GM18498 (cell line): ENCODE measurements around the gene CAPN5.

Source experiments
- ATAC-seq: cut with Tn5 transposase; IDR thresholded peaks from one replicate; pipeline ENCODE4 v1.9.1; 2021; ENCODE audit warnings: mild to moderate bottlenecking, moderate library complexity; ENCODE audit not compliant: unreplicated experiment

The CAPN5 gene

DNA sequence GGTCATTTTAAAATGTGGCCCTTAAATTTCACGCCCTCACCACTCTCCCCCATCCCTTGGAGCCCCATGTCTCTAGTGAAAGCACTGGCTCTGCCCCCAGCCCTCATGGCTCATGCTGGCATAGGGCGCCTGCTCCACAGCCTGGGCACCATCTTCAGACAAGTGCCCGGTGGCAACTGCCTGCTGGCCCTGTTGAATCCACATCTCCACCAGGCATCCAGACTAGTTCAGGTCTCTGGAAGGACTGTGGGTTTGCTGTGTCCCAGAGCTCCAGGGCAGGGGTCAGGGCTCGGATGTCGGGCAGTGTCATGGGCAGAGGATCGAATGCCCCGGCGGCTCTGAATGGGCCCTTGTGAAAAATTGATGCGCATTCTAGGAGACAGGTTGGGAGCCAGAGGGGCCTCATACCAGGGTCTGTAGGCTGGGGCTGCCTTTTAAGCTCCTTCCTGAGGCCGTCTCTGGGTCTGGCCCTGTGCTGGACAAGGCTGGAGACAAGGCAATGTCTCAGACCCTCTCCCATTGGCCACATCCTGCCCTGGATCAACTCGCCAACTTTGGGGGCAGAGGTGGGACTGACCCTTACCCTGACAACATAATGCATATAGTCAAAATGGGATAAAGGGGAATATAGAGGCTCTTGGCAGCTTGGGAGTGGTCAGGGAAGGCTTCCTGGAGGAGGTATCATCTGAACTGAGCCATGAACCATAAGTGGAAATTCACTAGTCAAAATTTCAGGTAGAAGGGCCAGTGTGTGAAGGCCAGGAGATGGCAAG is 62.5 kb downstream of the CAPN5 start:
- no peak for ATAC-seq

DNA sequence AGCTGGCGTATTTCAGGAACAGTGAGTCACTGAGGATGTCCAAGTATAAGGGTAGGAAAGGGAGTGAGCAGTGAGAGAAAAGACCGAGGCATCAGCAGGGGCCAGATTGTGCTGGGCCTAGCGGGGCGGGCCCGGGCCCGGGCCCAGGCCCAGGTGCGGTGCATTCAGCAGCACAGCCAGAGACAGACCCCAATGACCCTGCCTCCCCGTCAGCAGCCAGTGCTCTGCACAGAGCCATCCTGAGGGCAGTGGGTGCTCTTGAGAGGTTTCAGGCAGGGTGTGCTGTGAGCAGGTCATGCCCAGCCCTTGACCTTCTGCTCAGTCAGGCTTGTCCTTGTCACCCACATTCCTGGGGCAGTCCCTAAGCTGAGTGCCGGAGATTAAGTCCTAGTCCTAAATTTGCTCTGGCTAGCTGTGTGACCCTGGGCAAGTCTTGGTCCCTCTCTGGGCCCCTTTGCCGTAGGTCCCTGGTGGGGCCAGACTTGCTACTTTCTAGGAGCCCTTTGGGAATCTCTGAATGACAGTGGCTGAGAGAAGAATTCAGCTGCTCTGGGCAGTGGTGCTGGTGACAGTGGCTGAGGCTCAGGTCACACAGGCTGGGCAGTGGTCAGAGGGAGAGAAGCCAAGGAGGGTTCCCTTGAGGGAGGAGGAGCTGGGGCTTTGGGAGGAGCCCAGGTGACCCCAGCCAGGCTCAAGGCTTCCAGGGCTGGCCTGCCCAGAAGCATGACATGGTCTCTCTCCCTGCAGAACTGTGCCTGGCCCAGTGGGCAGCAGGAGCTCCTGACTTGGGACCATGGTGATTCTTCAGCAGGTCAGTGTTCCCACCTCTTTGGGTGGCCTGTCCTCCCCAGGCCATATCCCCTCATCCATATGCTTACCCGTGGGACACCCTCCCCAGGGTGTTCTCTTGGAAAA is 63.3 kb downstream of the CAPN5 start:
- no peak for ATAC-seq

GRCh38 chr11:77130763-77131513 is 64.2 kb downstream of the CAPN5 start:
- no peak for ATAC-seq

- no peak for ATAC-seq
Measured at GRCh38 chr11:77131560-77131959, 64.8 kb downstream of the CAPN5 start.

GRCh38 chr11:77135069-77135468 is 68.3 kb downstream of the CAPN5 start:
- no peak for ATAC-seq

GRCh38 chr11:77136074-77136473 is 69.3 kb downstream of the CAPN5 start:
- no peak for ATAC-seq

- ATAC-seq, result no peak
Measured at GRCh38 chr11:77136784-77137420, 70.1 kb downstream of the CAPN5 start.

GRCh38 chr11:77137421-77137820 is 70.7 kb downstream of the CAPN5 start:
- no peak for ATAC-seq

- ATAC-seq, result no peak
Measured at GRCh38 chr11:77138106-77138649, 71.4 kb downstream of the CAPN5 start.

DNA sequence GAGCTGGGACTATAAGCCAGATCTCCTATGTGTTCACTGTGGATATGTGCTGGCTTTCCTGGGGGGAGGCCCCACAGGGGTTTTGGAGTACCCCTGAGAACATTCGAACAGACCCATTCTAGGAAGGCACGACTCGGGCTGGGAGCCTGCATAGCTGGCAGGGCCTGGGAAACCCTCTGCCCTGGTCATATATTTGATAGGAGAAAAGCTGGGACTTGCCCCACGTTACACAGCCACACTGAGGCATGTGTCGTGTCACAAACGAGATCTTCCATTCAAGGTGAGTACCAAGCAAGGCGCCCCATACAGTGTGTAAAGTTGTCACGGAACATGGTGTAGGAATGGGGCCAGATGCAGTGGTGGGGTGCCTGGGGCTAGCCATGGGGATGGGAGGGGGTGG is 72.4 kb downstream of the CAPN5 start:
- ATAC-seq, result no peak

DNA sequence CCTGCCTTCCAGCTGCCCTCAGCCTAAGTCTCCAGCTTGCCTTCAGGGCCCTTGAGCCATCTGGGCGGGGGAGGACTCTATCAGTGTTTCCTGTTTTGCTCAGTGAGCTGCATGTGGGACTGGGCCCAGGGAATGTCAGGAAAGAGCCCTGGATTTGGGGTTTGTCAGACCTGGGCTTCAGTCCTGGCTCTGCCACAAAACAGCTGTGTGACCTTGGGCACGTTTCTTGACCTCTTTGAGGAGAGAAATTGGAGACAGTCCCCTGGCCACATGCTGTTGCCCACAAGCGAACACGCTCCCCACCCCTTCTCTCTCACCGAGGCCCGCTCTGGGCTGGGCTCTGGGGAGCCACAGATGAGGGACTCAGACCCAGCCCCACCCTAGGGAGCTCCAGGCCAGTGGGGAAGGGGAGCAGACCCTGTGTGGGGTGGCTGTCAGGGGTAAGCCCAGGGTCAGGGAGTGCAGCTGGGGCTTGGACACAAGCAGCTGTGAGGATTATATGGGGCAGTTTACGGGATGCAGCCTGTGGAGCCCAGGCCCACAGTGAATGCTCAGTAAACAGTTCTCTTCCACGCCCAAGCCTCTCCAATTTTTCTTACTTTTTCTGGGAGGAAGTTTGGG is 73.6 kb downstream of the CAPN5 start:
- ATAC-seq, result no peak

DNA sequence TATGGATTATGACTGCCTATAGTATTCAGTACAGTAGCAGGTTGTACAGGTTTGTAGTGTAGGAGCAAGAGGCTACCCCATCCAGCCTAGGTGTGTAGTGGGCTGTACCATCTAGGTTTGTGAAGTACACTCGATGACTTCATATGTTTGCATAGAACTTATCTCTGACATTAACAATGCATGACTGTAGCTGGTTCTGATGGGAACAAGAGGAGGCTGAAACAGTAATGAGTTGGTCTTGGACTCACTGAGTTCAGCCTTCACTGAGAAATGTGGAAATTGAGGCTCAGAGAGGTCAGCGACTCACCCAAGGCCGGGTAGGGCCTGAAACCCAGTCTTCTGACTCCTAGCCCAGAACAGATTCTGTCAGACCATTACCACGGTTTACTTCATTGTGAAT is 74.3 kb downstream of the CAPN5 start:
- ATAC-seq, result no peak

DNA sequence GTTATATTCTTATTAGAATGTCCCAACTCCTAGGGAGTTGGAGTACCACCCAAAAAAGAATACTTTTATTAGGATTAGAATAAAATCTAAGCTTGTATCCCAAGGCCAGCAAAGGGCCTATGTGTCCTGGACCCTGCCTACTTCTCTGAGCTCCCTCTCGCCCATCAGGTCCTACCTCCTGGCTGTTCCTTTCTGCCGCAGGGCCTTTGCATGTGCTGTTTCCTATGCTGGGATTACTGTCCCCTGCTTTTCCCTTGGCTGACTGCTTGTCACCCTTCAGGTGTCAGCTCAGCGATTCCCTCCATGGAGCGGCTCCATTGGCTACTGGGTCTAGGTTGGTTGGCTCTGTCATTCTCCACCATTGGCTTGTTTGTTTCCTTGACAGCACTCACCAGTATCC is 74.7 kb downstream of the CAPN5 start:
- ATAC-seq, result no peak

DNA sequence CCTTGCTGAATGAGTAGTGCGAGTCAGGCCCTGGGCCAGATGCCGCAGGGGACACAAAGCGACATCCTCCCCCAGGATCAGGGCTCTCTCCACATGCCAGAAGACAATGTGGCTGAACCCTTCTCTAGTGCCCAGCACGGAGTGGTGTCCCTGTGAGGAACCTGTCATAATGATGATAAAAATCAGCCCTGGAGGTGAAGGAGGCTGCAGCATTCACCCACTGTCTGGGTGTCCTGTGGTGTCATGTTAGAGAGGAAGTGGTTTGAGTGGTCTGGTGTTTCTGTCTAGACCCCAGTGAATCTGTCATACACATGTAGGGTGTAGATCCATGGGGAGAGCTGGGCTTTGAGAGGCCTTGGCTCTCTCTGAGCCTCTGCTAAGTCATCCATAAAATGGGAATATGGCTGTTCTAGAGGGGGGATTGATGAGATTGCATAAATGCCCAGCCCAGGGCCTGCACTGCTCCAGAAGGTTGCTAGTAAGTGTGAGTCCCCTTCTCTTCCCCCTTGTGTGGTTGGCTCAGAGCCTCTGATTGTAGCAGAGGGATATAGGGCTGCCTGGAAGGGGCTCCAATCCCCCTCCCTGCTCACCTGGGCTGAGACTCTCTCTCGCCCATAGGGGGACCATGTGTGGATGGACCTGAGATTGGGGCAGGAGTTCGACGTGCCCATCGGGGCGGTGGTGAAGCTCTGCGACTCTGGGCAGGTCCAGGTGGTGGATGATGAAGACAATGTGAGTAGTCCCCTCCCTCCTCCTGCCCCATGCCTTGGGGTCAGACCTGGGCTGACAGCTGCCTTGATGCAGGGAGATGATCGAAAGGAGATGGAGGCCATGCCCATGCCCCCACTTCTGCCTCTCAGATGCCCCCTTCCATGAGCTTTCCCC is 75.6 kb downstream of the CAPN5 start:
- peak; percentile 63 for ATAC-seq

GRCh38 chr11:77143405-77144020 is 76.7 kb downstream of the CAPN5 start:
- ATAC-seq, result no peak

GRCh38 chr11:77144196-77144856 is 77.6 kb downstream of the CAPN5 start:
- ATAC-seq, result no peak

GRCh38 chr11:77144857-77145428 is 78.2 kb downstream of the CAPN5 start:
- no peak for ATAC-seq
